ENCODE measurements around the gene H2BK1.

- TF ChIP-seq CTCF (conservative IDR thresholded peaks at IDR 0.05) (no peak), ZFX (IDR thresholded peaks at IDR 0.05) (no peak)
Measured at GRCh38 chr7:151231080-151231479, 20.8 kb upstream of the H2BK1 start.
